Epithelial cell of prostate (primary cell): ENCODE results near the gene DYNLL2.
"Not testable (repeated sequence)": the region's sequence is repeated elsewhere in the genome, so short reads cannot be mapped to it uniquely, and the experiment has no call there.

Source experiments
- DNase-seq: peaks from one replicate; pipeline ENCODE4 v3.0.0-alpha.2; 2011; ENCODE audit warnings: low read depth, low spot score
- H3K27ac ChIP-seq: fragments of 450-650 bp; 2 replicates; pipeline ENCODE4 v1.5.1; 2017; ENCODE audit warnings: mild to moderate bottlenecking

The DYNLL2 gene

GRCh38 chr17:58066401-58066800, 16.8 kb upstream of the DYNLL2 start:
- H3K27ac ChIP-seq, result no peak overlapping the region
- DNase-seq, result no peak

GRCh38 chr17:58072862-58073261, 10.4 kb upstream of the DYNLL2 start:
- no peak for DNase-seq
- H3K27ac ChIP-seq, result no peak overlapping the region

- not testable (repeated sequence) for H3K27ac ChIP-seq, DNase-seq
Measured at GRCh38 chr17:58073266-58073665, 10.0 kb upstream of the DYNLL2 start.

GRCh38 chr17:58074406-58074805, 8.8 kb upstream of the DYNLL2 start:
- not testable (repeated sequence) for DNase-seq, H3K27ac ChIP-seq

GRCh38 chr17:58079300-58080033, 3.8 kb upstream of the DYNLL2 start:
- no peak for DNase-seq
- H3K27ac ChIP-seq, result no peak overlapping the region

GRCh38 chr17:58081646-58082340, 1.4 kb upstream of the DYNLL2 start:
- H3K27ac ChIP-seq, result no peak overlapping the region

GRCh38 chr17:58082341-58082869, 814 bp upstream of the DYNLL2 start:
- H3K27ac ChIP-seq, result no peak overlapping the region
- DNase-seq, result no peak

More at GRCh38 chr17:58081646-58082340, 1.4 kb upstream of the DYNLL2 start:
- no peak for DNase-seq

GRCh38 chr17:58083491-58084316, 485 bp downstream of the DYNLL2 start:
- peak overlapping the region; percentile 36 for H3K27ac ChIP-seq
- DNase-seq, result no peak

GRCh38 chr17:58084317-58084981, 1.2 kb downstream of the DYNLL2 start:
- DNase-seq, result no peak
- peak overlapping the region; percentile 36 for H3K27ac ChIP-seq

GRCh38 chr17:58085039-58085715, 2.0 kb downstream of the DYNLL2 start:
- DNase-seq, result no peak
- no peak overlapping the region for H3K27ac ChIP-seq

- H3K27ac ChIP-seq, result no peak overlapping the region
- DNase-seq, result no peak
Measured at GRCh38 chr17:58086953-58087352, 3.7 kb downstream of the DYNLL2 start.

- no peak overlapping the region for H3K27ac ChIP-seq
- no peak for DNase-seq
Measured at GRCh38 chr17:58088624-58089023, 5.4 kb downstream of the DYNLL2 start.

GRCh38 chr17:58089111-58089510, 5.9 kb downstream of the DYNLL2 start:
- no peak for DNase-seq
- H3K27ac ChIP-seq, result no peak overlapping the region

GRCh38 chr17:58091024-58091567, 7.9 kb downstream of the DYNLL2 start:
- H3K27ac ChIP-seq, result no peak overlapping the region
- no peak for DNase-seq

GRCh38 chr17:58092101-58092796, 9.0 kb downstream of the DYNLL2 start:
- no peak for DNase-seq
- no peak overlapping the region for H3K27ac ChIP-seq

- H3K27ac ChIP-seq, result no peak overlapping the region
- DNase-seq, result no peak
Measured at GRCh38 chr17:58092797-58093385, 9.7 kb downstream of the DYNLL2 start.

GRCh38 chr17:58094118-58094517, 10.9 kb downstream of the DYNLL2 start:
- DNase-seq, result no peak
- no peak overlapping the region for H3K27ac ChIP-seq

GRCh38 chr17:58096892-58097291, 13.7 kb downstream of the DYNLL2 start:
- no peak for DNase-seq

More at GRCh38 chr17:58096892-58097291, 13.7 kb downstream of the DYNLL2 start:
- no peak overlapping the region for H3K27ac ChIP-seq
